ENCODE data around the gene CPED1. TPM values are rescaled to one million over a fixed set of nuclear protein-coding genes. Genes with fewer than 3 reads are reported as not detected.

The CPED1 gene
- total and polyA plus RNA-seq, 10 of the 15 experiments (the other 5 are each of a cell fraction or from before 2014, with no cell fraction given) = 0.01 to 0.77 (median 0.10) TPM; not detected in 1

DNA sequence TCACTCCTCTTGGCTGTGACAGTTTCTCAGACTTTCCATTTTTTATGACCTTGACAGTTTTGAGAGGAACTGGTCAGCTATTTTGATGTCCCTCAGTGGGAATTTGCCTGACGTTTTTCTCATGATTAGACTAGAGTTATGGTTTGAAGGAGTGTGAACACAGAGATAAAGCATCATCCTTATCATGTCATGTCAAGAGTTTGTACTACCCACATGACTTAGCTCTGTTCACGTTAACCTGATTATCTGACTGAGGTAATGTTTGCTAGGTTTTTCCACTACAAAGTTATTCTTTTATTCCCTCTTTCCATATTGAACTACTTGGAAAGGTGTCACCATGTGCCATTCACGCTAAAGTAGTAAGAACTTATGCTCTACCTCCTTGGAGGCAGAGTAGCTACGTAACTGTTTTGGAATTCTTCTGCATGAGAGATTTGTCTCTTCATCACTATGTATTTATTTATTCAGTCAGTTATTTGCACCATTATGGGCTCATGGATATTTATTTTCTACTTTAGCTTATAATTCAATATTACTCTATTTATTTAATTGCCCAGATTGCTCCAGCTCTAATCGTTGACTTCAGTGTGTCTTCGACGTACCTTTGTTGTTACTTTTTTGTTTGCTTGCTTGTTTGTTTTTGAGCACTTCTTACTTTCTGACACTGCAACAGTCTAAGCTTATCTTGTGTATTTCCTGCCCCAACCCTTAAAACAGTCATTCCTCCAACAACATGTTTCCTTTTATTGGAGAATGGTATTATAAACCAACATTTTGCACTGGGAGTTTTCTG is 50.4 kb downstream of the CPED1 start (continued):
- TF ChIP-seq, protein P1, sequence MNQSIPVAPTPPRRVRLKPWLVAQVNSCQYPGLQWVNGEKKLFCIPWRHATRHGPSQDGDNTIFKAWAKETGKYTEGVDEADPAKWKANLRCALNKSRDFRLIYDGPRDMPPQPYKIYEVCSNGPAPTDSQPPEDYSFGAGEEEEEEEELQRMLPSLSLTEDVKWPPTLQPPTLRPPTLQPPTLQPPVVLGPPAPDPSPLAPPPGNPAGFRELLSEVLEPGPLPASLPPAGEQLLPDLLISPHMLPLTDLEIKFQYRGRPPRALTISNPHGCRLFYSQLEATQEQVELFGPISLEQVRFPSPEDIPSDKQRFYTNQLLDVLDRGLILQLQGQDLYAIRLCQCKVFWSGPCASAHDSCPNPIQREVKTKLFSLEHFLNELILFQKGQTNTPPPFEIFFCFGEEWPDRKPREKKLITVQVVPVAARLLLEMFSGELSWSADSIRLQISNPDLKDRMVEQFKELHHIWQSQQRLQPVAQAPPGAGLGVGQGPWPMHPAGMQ (IDR thresholded peaks at IDR 0.05; ENCODE audit: borderline replicate concordance) = no peak
- TF ChIP-seq ASH2L (IDR thresholded peaks at IDR 0.05; ENCODE audit: borderline replicate concordance, low read depth) (no peak), ZBED1 (IDR thresholded peaks at IDR 0.05; ENCODE audit: borderline replicate concordance) (no peak), CEBPB (IDR thresholded peaks at IDR 0.05; ENCODE audit: borderline replicate concordance in 1 of 2, low read depth in 2 of 2, low read length in 2 of 2) (no peak)

DNA sequence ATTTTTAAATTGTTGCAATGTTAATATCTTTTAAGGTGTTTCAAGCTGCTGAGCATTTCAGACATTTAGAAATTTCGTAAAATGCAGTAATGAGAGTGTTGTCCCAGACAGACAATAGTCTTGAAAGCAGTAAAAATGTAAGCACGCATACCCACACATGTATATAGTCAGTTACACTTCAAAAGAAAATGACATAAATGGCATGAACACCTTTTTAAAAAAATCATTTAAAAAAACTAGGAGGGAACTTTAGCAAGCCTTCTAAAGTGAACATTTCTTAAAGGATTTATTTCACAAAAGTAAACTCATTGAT is 51.0 kb downstream of the CPED1 start:
- WGBS (ENCODE audit: insufficient coverage, insufficient replicate concordance, low lambda C conversion rate, missing lambda C conversion rate) = 20% methylated on average over 2 of the region's 2 CpGs
- ChIA-PET CTCF (interaction anchor here (0.9 to 1.8 kb wide), 2 partner anchors 10 to 40 kb away, joined by 3 to 4 read pairs; no protein-coding TSS in a partner anchor), POLR2A (no interaction called here), RAD21 (ENCODE audit: unreplicated experiment) (interaction anchor here (1.2 kb wide), 1 partner anchor 51 kb away, joined by 3 read pairs; the partner anchor contains the start of gene CPED1), SMC1A (ENCODE audit: uncharacterized antibody, unreplicated experiment) (interaction anchor here (0.9 kb wide), 1 partner anchor 10 kb away, joined by 3 read pairs; no protein-coding TSS in a partner anchor)
- no peaks in the 10 kb centered on the region for H3K27me3 ChIP-seq (replicated peaks in 1 of 2; ENCODE audit: control insufficient read depth in 2 of 2, insufficient read depth in 2 of 2, low read length in 1 of 2)
- no peak for DNase-seq (ENCODE audit: low read depth, low spot score)
- H3K36me3 ChIP-seq (ENCODE audit: control insufficient read depth in 2 of 2, insufficient read depth in 2 of 2, low read length in 1 of 2) = no peaks in the 10 kb centered on the region
- H3K4me3 ChIP-seq = no peak overlapping the region
- H4K20me1 ChIP-seq (ENCODE audit: control insufficient read depth, insufficient read depth) = no peaks in the 10 kb centered on the region
- no peak for FAIRE-seq
- H3K9me3 ChIP-seq (replicated peaks; ENCODE audit: control insufficient read depth, insufficient read depth, low read length) = no peaks in the 10 kb centered on the region
- H3K4me1 ChIP-seq (ENCODE audit: control insufficient read depth, insufficient read depth, low read length) = no peaks in the 10 kb centered on the region
- no peak overlapping the region for H3K9ac ChIP-seq (ENCODE audit: control insufficient read depth, insufficient read depth, low read length)
- in situ Hi-C loops (cut with MboI) (no loop called here), intact Hi-C loops (cut with micrococcal nuclease; ENCODE audit: unreplicated experiment) (no loop called here)
- no peak overlapping the region for H2AFZ ChIP-seq (ENCODE audit: control insufficient read depth, low read depth, low read length)
- no peaks in the 10 kb centered on the region for H3K79me2 ChIP-seq (ENCODE audit: control insufficient read depth, insufficient read depth, low read length)
- no TSS peak for BruUV-seq (replicated peaks)
- H3K4me2 ChIP-seq (ENCODE audit: control insufficient read depth, insufficient read depth) = no peak overlapping the region
- no peak overlapping the region for H3K27ac ChIP-seq (ENCODE audit: control insufficient read depth, insufficient read depth)
- ATAC-seq = no peak
- TF ChIP-seq, protein P2, sequence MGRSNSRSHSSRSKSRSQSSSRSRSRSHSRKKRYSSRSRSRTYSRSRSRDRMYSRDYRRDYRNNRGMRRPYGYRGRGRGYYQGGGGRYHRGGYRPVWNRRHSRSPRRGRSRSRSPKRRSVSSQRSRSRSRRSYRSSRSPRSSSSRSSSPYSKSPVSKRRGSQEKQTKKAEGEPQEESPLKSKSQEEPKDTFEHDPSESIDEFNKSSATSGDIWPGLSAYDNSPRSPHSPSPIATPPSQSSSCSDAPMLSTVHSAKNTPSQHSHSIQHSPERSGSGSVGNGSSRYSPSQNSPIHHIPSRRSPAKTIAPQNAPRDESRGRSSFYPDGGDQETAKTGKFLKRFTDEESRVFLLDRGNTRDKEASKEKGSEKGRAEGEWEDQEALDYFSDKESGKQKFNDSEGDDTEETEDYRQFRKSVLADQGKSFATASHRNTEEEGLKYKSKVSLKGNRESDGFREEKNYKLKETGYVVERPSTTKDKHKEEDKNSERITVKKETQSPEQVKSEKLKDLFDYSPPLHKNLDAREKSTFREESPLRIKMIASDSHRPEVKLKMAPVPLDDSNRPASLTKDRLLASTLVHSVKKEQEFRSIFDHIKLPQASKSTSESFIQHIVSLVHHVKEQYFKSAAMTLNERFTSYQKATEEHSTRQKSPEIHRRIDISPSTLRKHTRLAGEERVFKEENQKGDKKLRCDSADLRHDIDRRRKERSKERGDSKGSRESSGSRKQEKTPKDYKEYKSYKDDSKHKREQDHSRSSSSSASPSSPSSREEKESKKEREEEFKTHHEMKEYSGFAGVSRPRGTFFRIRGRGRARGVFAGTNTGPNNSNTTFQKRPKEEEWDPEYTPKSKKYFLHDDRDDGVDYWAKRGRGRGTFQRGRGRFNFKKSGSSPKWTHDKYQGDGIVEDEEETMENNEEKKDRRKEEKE (IDR thresholded peaks at IDR 0.05) = no peak
- no peak for TF ChIP-seq TARDBP (IDR thresholded peaks at IDR 0.05; ENCODE audit: borderline replicate concordance)
- no peak for TF ChIP-seq WRNIP1 (IDR thresholded peaks at IDR 0.05; ENCODE audit: borderline replicate concordance, low read depth, low read length)
- TF ChIP-seq CBX3 (IDR thresholded peaks at IDR 0.05; ENCODE audit: borderline replicate concordance, low read depth) = no peak
- no peak for TF ChIP-seq CREB1 (IDR thresholded peaks at IDR 0.05; ENCODE audit: low read depth)
- TF ChIP-seq RCOR1 (conservative IDR thresholded peaks at IDR 0.05; ENCODE audit: low read depth, low read length) = no peak
- no peak for TF ChIP-seq MTA3 (IDR thresholded peaks at IDR 0.05; ENCODE audit: borderline replicate concordance, low read length)
- TF ChIP-seq FOS (IDR thresholded peaks at IDR 0.05; ENCODE audit: borderline replicate concordance, extremely low read depth, insufficient read length) = no peak
- no peak for TF ChIP-seq ZNF274 (IDR thresholded peaks at IDR 0.05; ENCODE audit: insufficient read depth, insufficient read length)
- no peak for TF ChIP-seq STAT1 (conservative IDR thresholded peaks at IDR 0.05)
- TF ChIP-seq, protein P3, sequence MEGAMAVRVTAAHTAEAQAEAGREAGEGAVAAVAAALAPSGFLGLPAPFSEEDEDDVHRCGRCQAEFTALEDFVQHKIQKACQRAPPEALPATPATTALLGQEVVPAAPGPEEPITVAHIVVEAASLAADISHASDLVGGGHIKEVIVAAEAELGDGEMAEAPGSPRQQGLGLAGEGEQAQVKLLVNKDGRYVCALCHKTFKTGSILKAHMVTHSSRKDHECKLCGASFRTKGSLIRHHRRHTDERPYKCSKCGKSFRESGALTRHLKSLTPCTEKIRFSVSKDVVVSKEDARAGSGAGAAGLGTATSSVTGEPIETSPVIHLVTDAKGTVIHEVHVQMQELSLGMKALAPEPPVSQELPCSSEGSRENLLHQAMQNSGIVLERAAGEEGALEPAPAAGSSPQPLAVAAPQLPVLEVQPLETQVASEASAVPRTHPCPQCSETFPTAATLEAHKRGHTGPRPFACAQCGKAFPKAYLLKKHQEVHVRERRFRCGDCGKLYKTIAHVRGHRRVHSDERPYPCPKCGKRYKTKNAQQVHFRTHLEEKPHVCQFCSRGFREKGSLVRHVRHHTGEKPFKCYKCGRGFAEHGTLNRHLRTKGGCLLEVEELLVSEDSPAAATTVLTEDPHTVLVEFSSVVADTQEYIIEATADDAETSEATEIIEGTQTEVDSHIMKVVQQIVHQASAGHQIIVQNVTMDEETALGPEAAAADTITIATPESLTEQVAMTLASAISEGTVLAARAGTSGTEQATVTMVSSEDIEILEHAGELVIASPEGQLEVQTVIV (IDR thresholded peaks at IDR 0.05; ENCODE audit: borderline replicate concordance, partially characterized antibody) = no peak
- TF ChIP-seq IRF4 (IDR thresholded peaks at IDR 0.05; ENCODE audit: low read depth, low read length) = no peak
